ENCODE measurements around the gene MPP3. TPM values are rescaled to one million over a fixed set of nuclear protein-coding genes. Genes with fewer than 3 reads are reported as not detected.

MPP3 gene
- total RNA-seq, 1 experiment from 2014 or later = 6.9 TPM

DNA sequence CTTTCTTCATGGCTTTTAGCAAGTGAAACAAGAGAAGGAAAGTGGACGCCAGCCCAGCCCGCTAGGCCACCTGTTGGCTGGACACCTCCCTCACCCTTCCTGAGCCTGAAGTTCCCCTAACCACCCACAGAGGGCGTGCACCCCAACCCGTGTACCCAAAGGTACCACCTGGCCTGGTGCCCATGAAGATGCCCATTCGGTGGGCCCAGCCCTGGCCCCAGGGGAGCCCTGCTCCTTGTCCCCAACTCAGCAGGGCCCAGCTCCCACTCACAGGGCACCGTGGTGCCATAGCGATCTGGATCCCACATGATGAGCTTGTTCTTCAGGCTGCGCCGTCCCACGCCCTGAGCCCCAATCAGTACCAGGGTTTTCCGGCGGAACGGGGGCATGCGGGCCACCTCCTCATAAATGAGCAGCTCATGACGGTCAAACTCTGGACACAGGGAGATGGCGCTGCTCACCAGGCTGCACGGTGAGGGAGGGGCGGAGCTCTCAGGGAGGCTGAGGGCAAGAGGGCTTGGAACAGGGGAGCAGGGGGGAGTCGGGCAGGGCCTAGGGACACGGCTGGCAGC lies 47.6 kb upstream of the MPP3 start:
- Histone ChIP-seq H2AFZ (ENCODE audit: low read length) (no peak overlapping the region), H3K9ac (ENCODE audit: extremely low read depth, insufficient read length, low read length) (no peak overlapping the region), H3K4me2 (ENCODE audit: insufficient read depth, insufficient read length, low read length) (no peak overlapping the region), H2BK20ac (ENCODE audit: low read depth, low read length, poor library complexity, severe bottlenecking) (no peak overlapping the region), H3K4me1 (ENCODE audit: insufficient read depth, low read length) (peaks cover 3% of the 10 kb centered on the region; the same call in 1 of the 2 replicates), H3K27ac (ENCODE audit: insufficient read length, low read depth, low read length) (no peak overlapping the region), H4K5ac (ENCODE audit: insufficient read length, low read depth, low read length) (no peak overlapping the region), H3K18ac (ENCODE audit: insufficient read length, low read depth, low read length) (no peak overlapping the region), H3K56ac (ENCODE audit: insufficient read length, low read depth, low read length) (no peak overlapping the region), H3K79me1 (ENCODE audit: insufficient read depth, low read depth, low read length, poor library complexity, severe bottlenecking) (no peaks in the 10 kb centered on the region), H3K9me3 (ENCODE audit: control insufficient read depth, low read depth, low read length) (no peaks in the 10 kb centered on the region), H3T11ph (ENCODE audit: low read length) (no peak overlapping the region), H3K4ac (ENCODE audit: low read depth, low read length) (no peak overlapping the region), H2BK15ac (ENCODE audit: low read depth, low read length) (no peak overlapping the region), H2AK5ac (ENCODE audit: insufficient read length, low read length) (no peak overlapping the region), H2BK120ac (ENCODE audit: low read depth, low read length, poor library complexity, severe bottlenecking) (no peak overlapping the region), H3K79me2 (ENCODE audit: insufficient read depth, low read length) (no peaks in the 10 kb centered on the region), H2BK12ac (ENCODE audit: insufficient read length, low read depth, low read length) (no peak overlapping the region), H2BK5ac (ENCODE audit: insufficient read length, low read length) (no peak overlapping the region), H3K27me3 (ENCODE audit: insufficient read depth, low read length) (no peaks in the 10 kb centered on the region), H3K23me2 (ENCODE audit: insufficient read length, low read depth, low read length, poor library complexity, severe bottlenecking) (no peaks in the 10 kb centered on the region), H3K23ac (ENCODE audit: insufficient read length, low read depth, low read length) (no peak overlapping the region), H4K20me1 (ENCODE audit: control insufficient read depth, insufficient read depth, insufficient read length) (peaks cover 4% of the 10 kb centered on the region), H4K8ac (replicated peaks; ENCODE audit: insufficient read length, low read depth, low read length) (no peak overlapping the region), H3K14ac (ENCODE audit: insufficient read depth, low read length) (no peak overlapping the region), H4K91ac (ENCODE audit: insufficient read length, low read depth, low read length) (no peak overlapping the region)
- Mint-ChIP-seq H3K27me3 (ENCODE audit: low read depth) (no peaks in the 10 kb centered on the region; the same call in none of the 2 replicates), H3K27ac (peak overlapping the region in 1 of 3 experiments; percentile 22; a peak in 1 of 7 replicates), H3K4me1 (peaks cover 9 to 14% of the 10 kb centered on the region in 2 experiments), H3K4me3 (no peak overlapping the region), H3K36me3 (ENCODE audit: insufficient read depth in 1 of 3, low read depth in 3 of 3) (peaks cover 5 to 14% (median 13%) of the 10 kb centered on the region in 3 experiments; a peak in 5 of 7 replicates), H3K9me3 (no peaks in the 10 kb centered on the region)
- TF ChIP-seq, protein P1, sequence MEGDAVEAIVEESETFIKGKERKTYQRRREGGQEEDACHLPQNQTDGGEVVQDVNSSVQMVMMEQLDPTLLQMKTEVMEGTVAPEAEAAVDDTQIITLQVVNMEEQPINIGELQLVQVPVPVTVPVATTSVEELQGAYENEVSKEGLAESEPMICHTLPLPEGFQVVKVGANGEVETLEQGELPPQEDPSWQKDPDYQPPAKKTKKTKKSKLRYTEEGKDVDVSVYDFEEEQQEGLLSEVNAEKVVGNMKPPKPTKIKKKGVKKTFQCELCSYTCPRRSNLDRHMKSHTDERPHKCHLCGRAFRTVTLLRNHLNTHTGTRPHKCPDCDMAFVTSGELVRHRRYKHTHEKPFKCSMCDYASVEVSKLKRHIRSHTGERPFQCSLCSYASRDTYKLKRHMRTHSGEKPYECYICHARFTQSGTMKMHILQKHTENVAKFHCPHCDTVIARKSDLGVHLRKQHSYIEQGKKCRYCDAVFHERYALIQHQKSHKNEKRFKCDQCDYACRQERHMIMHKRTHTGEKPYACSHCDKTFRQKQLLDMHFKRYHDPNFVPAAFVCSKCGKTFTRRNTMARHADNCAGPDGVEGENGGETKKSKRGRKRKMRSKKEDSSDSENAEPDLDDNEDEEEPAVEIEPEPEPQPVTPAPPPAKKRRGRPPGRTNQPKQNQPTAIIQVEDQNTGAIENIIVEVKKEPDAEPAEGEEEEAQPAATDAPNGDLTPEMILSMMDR (conservative IDR thresholded peaks at IDR 0.05) = peak; percentile 84
- peak; percentile 80 for DNase-seq
- no CpG with 5 or more reads among the region's 20 CpGs for WGBS (ENCODE audit: extremely low coverage, insufficient read length, low lambda C conversion rate)

Data from H9 (cell line).